ENCODE measurements around the gene PUDP. TPM values are rescaled to one million over a fixed set of nuclear protein-coding genes. Genes with fewer than 3 reads are reported as not detected.

PUDP gene
- total RNA-seq, 4 donors from 2014 or later, result 7.2 to 31.2 (median 22.8) TPM

DNA sequence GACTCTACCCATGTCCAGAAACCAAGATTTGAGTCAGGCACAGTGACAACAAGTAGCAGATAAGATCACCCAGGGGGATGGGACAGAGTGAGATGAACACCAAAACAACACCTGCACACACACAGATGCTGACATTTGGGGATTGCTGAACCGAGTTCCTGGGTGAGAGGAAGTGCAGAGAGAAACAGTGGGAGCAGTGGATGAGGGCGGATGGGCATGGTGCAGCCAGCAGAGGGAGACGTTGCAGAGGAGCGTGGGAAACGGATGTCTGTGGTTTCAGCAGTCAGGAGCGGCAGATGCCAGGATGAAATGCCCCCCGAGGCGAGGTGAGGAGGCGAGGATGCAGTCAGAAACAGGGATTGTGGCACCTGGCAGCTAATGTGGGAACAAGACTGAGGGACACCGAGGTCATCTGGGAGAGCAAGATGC lies 79.0 kb downstream of the PUDP start:
- TF ChIP-seq, protein P1, sequence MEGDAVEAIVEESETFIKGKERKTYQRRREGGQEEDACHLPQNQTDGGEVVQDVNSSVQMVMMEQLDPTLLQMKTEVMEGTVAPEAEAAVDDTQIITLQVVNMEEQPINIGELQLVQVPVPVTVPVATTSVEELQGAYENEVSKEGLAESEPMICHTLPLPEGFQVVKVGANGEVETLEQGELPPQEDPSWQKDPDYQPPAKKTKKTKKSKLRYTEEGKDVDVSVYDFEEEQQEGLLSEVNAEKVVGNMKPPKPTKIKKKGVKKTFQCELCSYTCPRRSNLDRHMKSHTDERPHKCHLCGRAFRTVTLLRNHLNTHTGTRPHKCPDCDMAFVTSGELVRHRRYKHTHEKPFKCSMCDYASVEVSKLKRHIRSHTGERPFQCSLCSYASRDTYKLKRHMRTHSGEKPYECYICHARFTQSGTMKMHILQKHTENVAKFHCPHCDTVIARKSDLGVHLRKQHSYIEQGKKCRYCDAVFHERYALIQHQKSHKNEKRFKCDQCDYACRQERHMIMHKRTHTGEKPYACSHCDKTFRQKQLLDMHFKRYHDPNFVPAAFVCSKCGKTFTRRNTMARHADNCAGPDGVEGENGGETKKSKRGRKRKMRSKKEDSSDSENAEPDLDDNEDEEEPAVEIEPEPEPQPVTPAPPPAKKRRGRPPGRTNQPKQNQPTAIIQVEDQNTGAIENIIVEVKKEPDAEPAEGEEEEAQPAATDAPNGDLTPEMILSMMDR (IDR thresholded peaks at IDR 0.05 in 4 of 5, conservative IDR thresholded peaks at IDR 0.05 in 1 of 5), result no peak
- TF ChIP-seq POLR2A (IDR thresholded peaks at IDR 0.05), result no peak
- DNase-seq (no peak), ATAC-seq (no peak)
- intact Hi-C loops (cut with DNase I; ENCODE audit: low total_unique reads), result no loop called here
- Histone ChIP-seq H3K36me3 (no peaks in the 10 kb centered on the region), H3K4me3 (no peak overlapping the region), H3K27ac (no peak overlapping the region), H3K27me3 (no peaks in the 10 kb centered on the region), H3K4me1 (no peaks in the 10 kb centered on the region), H3K9me3 (no peaks in the 10 kb centered on the region)
- in situ Hi-C loops (cut with MboI; ENCODE audit: low sequenced_read_pairs in 4 of 4), result no loop called here

DNA sequence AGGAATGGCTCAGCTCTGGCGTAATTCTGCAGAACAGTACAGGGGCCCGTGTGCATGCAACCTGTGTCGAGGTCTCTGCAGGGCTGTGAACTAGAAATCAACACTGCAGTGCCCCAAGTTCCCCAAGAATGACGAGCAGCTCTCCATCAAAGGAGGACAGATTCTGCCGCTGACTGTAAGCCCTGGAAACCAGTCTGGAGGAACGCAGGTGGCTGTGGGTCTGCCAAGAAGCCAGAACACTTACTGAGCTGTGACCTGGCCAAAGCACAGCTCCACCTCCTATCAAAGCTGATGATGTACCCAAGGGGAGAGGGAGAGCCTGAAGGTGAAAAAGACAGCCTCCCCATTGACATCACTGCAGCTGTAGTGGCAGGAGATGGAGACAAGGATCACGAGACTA lies 80.7 kb downstream of the PUDP start:
- no peaks in the 10 kb centered on the region for H3K9me3 ChIP-seq
- no peak overlapping the region for H3K27ac ChIP-seq
- no peak for TF ChIP-seq POLR2A (IDR thresholded peaks at IDR 0.05)
- TF ChIP-seq, protein P1 (IDR thresholded peaks at IDR 0.05 in 4 of 5, conservative IDR thresholded peaks at IDR 0.05 in 1 of 5), result no peak
- DNase-seq (no peak), ATAC-seq (no peak)
- intact Hi-C loops (cut with DNase I; ENCODE audit: low total_unique reads) (no loop called here), in situ Hi-C loops (cut with MboI; ENCODE audit: low sequenced_read_pairs in 4 of 4) (no loop called here)
- H3K36me3 ChIP-seq, result no peaks in the 10 kb centered on the region
- no peak overlapping the region for H3K4me3 ChIP-seq
- no peaks in the 10 kb centered on the region for H3K27me3 ChIP-seq
- H3K4me1 ChIP-seq, result no peaks in the 10 kb centered on the region

DNA sequence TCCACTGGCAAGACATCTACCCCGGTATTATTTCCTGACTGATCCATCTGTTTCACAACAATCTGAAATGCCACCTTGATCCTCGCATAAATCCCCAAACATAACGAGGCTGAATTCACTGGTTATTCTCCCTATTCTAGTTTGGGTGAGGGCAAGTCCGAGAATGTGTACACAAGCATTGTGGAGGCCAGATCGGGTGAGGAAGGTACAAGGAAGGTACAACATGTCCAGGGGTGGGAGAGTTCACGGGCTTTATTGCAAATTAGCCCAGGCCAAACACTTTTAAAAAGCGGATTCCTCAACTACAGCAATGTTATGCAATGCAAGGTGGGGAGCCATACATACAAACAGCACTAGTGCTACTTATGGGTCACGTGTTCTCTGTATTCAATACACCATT lies 82.5 kb downstream of the PUDP start:
- H3K36me3 ChIP-seq, result no peaks in the 10 kb centered on the region
- H3K27me3 ChIP-seq, result no peaks in the 10 kb centered on the region
- ATAC-seq (no peak), DNase-seq (no peak)
- H3K27ac ChIP-seq, result no peak overlapping the region
- TF ChIP-seq, protein P1 (IDR thresholded peaks at IDR 0.05 in 4 of 5, conservative IDR thresholded peaks at IDR 0.05 in 1 of 5), result no peak
- TF ChIP-seq POLR2A (IDR thresholded peaks at IDR 0.05), result no peak
- intact Hi-C loops (cut with DNase I; ENCODE audit: low total_unique reads) (no loop called here), in situ Hi-C loops (cut with MboI; ENCODE audit: low sequenced_read_pairs in 4 of 4) (no loop called here)
- no peaks in the 10 kb centered on the region for H3K9me3 ChIP-seq
- H3K4me3 ChIP-seq, result no peak overlapping the region
- no peaks in the 10 kb centered on the region for H3K4me1 ChIP-seq

DNA sequence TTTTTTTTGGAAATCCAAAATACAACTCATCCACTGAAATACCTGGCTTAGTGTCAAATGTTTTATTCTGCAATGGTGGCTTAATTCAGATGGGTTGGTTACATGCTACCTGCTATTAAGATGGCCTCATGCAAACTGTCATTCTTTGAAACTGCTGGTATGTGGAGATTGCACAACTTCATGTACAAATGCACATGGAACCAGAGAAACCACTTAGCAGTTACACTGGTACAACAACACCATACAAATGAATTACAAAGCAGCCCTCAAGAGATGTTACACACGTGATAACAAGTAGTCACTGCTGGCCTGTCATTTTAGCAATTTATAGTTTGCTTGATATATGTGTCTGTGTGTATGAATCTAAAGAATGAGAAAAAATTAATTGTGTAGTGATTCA lies 85.0 kb downstream of the PUDP start:
- Histone ChIP-seq H3K27me3 (no peaks in the 10 kb centered on the region), H3K27ac (no peak overlapping the region), H3K9me3 (no peaks in the 10 kb centered on the region), H3K4me1 (no peaks in the 10 kb centered on the region), H3K4me3 (no peak overlapping the region), H3K36me3 (no peaks in the 10 kb centered on the region)
- DNase-seq (no peak), ATAC-seq (no peak)
- intact Hi-C loops (cut with DNase I; ENCODE audit: low total_unique reads) (no loop called here), in situ Hi-C loops (cut with MboI; ENCODE audit: low sequenced_read_pairs in 4 of 4) (no loop called here)
- no peak for TF ChIP-seq POLR2A (IDR thresholded peaks at IDR 0.05)
- TF ChIP-seq, protein P1 (IDR thresholded peaks at IDR 0.05 in 4 of 5, conservative IDR thresholded peaks at IDR 0.05 in 1 of 5), result no peak

DNA sequence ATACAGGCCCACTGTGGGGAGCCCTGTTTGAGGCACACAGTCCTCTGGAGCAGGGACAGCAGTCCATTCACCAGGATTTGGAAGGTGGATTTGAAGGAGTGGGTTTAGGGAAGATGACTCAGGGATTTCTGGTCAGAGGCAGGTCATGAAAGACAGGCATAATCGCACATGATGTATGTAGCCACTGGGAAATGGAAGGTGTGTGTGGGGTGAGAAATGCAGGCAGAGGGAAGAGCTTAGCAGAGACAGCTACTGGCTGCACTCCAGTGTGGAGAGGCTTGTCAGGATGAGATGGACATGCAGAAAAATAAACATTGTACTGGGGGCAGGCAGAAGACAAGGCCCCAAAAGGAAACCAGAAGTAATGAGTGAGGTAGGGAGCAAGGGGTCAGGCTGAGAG lies 85.7 kb downstream of the PUDP start:
- TF ChIP-seq POLR2A (IDR thresholded peaks at IDR 0.05), result no peak
- TF ChIP-seq, protein P1 (IDR thresholded peaks at IDR 0.05 in 4 of 5, conservative IDR thresholded peaks at IDR 0.05 in 1 of 5), result no peak
- H3K4me1 ChIP-seq, result no peaks in the 10 kb centered on the region
- in situ Hi-C loops (cut with MboI; ENCODE audit: low sequenced_read_pairs in 4 of 4), result no loop called here
- H3K36me3 ChIP-seq, result no peaks in the 10 kb centered on the region
- no peak overlapping the region for H3K4me3 ChIP-seq
- DNase-seq, result no peak
- no peaks in the 10 kb centered on the region for H3K27me3 ChIP-seq
- H3K9me3 ChIP-seq, result no peaks in the 10 kb centered on the region
- ATAC-seq, result no peak
- intact Hi-C loops (cut with DNase I; ENCODE audit: low total_unique reads), result no loop called here
- no peak overlapping the region for H3K27ac ChIP-seq

Data from gastrocnemius medialis (tissue), 4 donors.